DMS79 (cell line): Measurements from ENCODE around the gene ZNF91.
"Not testable (repeated sequence)": the region's sequence is repeated elsewhere in the genome, so short reads cannot be mapped to it uniquely, and the experiment has no call there.

Source experiments
- DNase-seq: peaks from one replicate; lab custom pipeline; 2025; lab: John Stamatoyannopoulos, UW

Gene ZNF91

GRCh38 chr19:23395722-23396117, 449 bp upstream of the ZNF91 start:
- not testable (repeated sequence) for DNase-seq

- no peak for DNase-seq
These were observed 760 bp downstream of the ZNF91 start for GRCh38 chr19:23394511-23394910.

GRCh38 chr19:23393121-23393520, 2.1 kb downstream of the ZNF91 start:
- no peak for DNase-seq

- DNase-seq: no peak
These were observed 4.0 kb downstream of the ZNF91 start for GRCh38 chr19:23391236-23391635.

- DNase-seq: no peak
These were observed 9.9 kb downstream of the ZNF91 start for GRCh38 chr19:23385404-23385803.

- DNase-seq: no peak
These were observed 10.4 kb downstream of the ZNF91 start for GRCh38 chr19:23384858-23385257.

- no peak for DNase-seq
These were observed 11.1 kb downstream of the ZNF91 start for GRCh38 chr19:23384166-23384565.

GRCh38 chr19:23382955-23383354, 12.3 kb downstream of the ZNF91 start:
- DNase-seq: no peak

- no peak for DNase-seq
These were observed 14.2 kb downstream of the ZNF91 start for GRCh38 chr19:23381114-23381513.

GRCh38 chr19:23379671-23380070, 15.6 kb downstream of the ZNF91 start:
- not testable (repeated sequence) for DNase-seq

GRCh38 chr19:23378948-23379347, 16.3 kb downstream of the ZNF91 start:
- no peak for DNase-seq

GRCh38 chr19:23377276-23377675, 18.0 kb downstream of the ZNF91 start:
- DNase-seq: no peak

GRCh38 chr19:23366437-23366836, 28.8 kb downstream of the ZNF91 start:
- DNase-seq: no peak

GRCh38 chr19:23366031-23366430, 29.2 kb downstream of the ZNF91 start:
- not testable (repeated sequence) for DNase-seq

GRCh38 chr19:23365222-23365621, 30.0 kb downstream of the ZNF91 start:
- DNase-seq: no peak

- DNase-seq: not testable (repeated sequence)
These were observed 33.4 kb downstream of the ZNF91 start for GRCh38 chr19:23361843-23362242.

GRCh38 chr19:23351806-23352205, 43.5 kb downstream of the ZNF91 start:
- no peak for DNase-seq

GRCh38 chr19:23346696-23347095, 48.6 kb downstream of the ZNF91 start:
- no peak for DNase-seq

GRCh38 chr19:23345838-23346237, 49.4 kb downstream of the ZNF91 start:
- no peak for DNase-seq

- no peak for DNase-seq
These were observed 51.7 kb downstream of the ZNF91 start for GRCh38 chr19:23343434-23344010.

- no peak for DNase-seq
These were observed 67.1 kb downstream of the ZNF91 start for GRCh38 chr19:23328211-23328610.

- no peak for DNase-seq
These were observed 73.2 kb downstream of the ZNF91 start for GRCh38 chr19:23321953-23322549.

GRCh38 chr19:23321403-23321802, 73.9 kb downstream of the ZNF91 start:
- not testable (repeated sequence) for DNase-seq

- not testable (repeated sequence) for DNase-seq
These were observed 75.7 kb downstream of the ZNF91 start for GRCh38 chr19:23319571-23319970.
